Stimulated activated CD8-positive, alpha-beta memory T cell treated with anti-CD3 and anti-CD28 coated beads, Interleukin-7, amount 100 ng/mL, for 24 hours (primary cell): ENCODE results near the gene ISG20.

Experiments used
- DNase-seq: peaks from one replicate; pipeline ENCODE4 v3.0.0-alpha.2; 2020; ENCODE audit warnings: low read depth

ISG20 gene

DNA sequence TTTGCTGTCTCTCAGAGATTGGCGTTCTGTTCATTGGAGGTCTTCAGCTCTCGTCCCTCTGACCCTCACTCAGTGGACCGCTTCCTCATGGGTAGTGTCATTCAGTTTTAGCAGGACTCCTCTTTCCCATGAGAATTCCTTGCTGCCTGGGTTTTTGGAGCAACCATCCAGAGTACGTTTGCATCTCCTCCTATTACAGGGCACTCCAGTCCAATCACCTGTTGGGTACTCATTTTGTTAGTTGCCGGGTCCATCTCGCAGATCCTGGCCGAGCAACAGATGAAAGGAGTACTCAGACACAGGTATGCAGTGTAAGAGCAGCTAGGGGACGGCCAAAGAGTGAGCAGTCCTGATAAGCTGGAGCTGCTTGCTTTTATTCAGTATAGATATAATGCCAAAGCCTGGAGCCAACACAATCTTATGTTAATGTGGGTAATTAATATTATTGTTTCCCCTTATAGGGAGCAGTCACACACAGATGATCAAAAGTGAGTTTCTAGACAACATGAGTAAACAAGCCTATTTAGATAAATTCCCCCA lies 49.6 kb downstream of the ISG20 start:
- DNase-seq = no peak

DNA sequence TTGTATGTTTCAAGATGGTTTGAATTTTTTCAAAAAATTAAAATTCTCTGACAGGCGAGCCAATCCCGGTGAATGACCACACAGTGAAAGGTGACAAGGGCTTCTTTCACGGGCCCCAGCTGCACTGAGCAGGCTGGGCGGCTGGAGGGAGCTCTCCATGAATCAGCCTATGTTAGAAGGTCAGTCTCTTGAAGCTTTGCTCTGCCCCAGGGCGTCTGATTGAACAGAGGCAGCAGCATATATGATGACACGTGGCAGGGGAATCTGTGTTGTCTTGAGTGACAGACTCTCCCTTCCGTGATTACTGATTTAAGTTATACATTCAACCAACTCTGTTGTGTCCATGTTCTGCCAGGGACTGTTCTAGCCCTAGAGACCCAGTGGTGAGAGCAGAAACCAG lies 51.5 kb downstream of the ISG20 start:
- DNase-seq = no peak

DNA sequence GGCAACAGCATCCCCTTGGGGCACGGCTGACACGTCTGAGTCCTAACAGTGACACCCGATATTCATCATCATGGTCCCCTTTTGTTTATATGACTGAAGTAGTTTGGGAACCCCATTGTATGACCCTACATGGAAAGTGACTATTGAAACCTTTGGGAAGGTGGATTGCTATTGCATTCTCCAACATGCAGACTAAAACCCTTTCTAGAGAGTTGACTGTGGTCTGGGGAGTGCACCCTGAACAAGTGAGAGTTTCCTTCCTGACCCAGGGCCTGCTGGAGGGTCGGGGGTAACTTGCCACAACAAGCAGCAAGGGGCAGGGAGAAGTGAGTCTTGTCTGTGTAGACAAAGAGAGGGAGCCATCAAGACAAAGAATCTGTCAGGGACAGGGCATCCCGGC lies 54.4 kb downstream of the ISG20 start:
- DNase-seq = no peak

DNA sequence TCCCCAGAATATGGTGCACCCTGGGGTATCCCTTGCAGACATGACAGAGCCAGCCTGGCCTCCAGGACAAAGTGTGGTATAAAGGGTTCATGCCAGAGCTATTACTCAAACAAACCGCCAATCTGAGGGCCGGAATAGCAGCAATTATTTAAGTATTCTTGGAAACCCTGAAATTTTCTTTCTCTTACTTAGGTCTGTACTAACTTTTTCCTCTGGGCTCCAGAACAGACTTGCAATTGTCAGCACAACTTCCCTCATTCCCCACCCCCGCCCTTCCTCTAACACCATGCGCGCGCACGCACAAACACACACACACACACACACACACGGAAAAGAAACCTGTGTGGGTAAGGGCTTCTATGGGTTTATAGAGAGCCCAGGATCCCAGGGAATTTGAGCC lies 56.3 kb downstream of the ISG20 start:
- no peak for DNase-seq

DNA sequence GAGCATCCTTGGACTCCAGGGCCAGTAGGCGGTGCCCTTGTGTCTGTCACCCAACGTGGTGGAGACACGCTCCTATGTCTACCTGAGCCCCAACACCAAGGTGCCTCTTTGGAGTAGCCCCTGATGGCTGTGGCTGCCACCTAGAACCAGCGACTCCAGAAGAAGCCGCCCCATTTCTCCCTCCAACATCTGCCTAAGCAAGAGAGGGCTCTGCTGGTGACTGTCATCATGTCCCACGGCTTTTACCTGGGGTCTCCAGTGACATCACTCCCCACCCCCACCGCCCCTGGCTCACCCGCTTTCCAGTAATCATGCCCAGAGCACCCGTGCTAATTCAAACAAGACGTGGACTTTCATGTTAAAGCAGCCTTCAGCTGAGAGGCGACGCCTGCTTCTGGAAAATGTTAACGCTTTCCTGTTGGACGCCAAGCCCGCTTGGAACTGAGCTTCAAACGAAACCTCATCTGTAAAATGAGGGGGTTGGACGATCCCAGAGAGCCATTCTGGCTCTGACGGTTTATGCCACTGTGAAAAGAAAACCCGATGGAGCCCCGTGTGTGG lies 57.0 kb downstream of the ISG20 start:
- no peak for DNase-seq

DNA sequence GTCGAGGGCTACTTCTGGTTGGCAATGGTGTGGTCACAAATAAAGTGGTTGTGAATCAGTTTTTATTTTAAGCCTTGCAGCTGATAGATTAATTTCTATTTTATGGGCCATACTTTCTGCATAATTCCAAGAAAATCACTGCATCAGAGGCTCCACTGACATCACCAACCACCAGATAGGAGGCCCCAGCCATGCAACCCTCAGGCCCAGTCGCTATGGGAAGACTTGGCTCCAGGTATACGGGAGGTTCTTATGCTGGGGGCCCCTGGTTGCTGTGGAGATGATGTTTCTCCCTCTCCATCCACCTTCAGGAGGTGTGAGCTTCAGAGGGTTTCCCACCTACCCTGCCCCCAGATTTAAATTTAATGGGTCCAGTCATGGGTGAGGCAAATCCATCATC lies 57.4 kb downstream of the ISG20 start:
- DNase-seq = no peak

DNA sequence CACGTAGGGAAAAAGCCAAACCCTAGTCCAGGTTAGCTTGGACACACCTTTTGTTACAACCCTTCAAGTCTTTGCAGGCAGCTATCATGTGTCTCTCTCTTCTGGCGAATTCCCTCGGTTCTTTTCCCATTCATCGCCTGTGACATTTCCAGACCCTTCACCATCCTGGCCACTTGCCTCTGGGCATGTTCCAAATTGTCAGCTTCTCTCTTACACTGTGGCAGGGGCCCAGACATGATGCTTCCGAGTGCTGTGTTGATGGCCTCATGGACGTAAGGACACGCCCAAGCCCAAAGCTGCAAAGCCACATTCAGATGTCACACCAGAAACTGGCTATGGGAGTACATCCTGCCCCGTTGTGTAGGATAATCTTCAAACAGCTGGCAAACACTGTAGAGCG lies 58.5 kb downstream of the ISG20 start:
- no peak for DNase-seq

DNA sequence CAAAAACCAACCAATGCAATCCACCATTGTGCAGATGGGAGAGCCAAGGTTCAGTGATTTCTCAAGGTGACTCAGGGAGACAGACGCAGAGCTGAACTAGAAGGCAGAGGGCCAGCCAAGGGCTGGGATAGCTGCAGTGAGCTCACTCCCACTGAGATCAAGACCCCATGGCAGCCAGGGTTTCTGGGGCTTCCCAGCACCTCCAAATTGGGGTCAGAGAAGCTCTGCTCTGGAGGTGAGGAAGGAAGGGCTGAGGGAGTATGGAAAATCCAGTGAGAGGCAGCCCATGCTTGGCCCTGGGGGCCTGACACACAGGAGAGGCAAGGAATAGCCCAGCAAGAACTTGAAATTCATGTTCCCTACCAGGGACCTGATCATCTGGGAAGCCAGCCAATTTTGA lies 61.0 kb downstream of the ISG20 start:
- DNase-seq = no peak

DNA sequence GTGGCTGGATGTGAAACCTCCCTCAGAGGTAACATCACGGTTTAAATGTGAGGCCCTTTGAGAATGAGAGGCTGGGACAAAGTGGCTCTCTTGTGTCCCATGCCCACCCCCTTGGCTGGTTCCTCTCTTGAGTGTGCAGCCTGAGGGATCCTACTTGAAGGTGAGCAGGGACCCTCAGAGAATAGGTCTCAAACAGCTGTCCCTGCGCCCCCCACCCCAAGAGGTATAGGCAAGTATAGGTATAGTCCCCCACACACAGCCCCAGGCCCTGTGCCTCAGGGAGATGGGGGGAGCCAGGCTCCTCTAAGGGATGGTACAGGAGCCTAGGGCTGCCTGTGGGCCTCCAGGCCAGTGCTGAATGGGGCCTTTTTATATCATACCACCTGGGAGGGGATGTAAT lies 61.9 kb downstream of the ISG20 start:
- no peak for DNase-seq

DNA sequence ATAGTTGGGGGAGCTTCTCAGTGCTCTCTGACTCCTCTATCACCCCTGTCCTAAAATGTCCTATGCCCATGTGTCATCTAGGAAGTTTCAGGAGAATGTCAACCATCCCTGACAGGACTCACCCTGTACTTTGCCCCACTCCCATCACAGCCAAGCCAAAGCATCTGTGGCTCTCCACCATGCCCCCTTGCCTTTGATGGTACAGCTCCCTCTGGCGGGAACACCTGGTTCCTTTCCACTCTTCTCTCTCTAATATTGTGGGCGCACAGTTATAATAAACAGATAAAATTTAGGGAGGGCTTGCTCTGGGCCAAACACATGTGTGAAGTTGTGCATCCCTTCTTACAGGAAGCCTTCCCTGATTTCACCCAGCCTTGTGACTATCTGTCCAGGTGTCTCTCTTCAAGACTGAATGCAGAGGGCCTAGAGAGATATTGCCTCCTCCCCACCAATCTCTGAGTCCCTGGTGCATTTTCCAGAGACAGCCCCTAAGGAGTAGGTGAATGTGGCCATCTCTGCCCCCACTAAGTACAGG lies 62.8 kb downstream of the ISG20 start:
- DNase-seq = no peak

DNA sequence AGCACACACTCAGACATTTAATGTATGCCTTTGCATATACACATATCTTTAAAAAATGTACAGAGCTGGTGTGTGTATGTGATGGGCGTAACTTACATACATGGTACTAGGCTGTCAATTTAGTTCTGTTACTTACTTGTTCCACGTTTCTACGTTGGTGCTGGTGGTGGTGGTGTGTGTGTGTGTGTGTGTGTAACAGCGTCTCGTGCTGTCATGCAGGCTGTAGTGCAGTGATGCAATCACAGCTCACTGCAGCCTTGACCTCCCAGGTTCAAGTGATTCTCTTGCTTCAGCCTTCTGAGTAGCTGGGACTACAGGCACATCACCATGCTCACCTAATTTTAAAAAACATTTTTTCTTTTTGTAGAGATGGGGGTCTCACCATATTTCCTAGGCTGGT lies 64.2 kb downstream of the ISG20 start:
- no peak for DNase-seq

DNA sequence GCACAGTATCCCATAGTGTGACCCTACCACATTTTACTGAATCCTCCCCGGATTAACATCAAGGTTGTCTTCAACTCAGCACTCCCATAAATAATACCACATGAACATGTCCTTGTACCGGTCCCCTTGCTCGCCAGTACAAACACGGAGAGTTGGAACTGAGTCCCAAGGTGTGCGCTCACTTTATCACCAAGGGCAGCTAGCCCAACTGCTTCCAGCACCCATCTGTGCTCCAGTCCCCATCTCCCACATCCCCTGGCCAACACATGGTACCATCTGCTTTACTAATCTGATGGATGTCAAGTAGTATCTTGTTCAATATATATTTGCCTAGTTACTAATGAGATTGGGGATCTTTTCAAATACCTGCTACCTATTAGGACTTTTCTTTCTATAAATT lies 64.7 kb downstream of the ISG20 start:
- no peak for DNase-seq

DNA sequence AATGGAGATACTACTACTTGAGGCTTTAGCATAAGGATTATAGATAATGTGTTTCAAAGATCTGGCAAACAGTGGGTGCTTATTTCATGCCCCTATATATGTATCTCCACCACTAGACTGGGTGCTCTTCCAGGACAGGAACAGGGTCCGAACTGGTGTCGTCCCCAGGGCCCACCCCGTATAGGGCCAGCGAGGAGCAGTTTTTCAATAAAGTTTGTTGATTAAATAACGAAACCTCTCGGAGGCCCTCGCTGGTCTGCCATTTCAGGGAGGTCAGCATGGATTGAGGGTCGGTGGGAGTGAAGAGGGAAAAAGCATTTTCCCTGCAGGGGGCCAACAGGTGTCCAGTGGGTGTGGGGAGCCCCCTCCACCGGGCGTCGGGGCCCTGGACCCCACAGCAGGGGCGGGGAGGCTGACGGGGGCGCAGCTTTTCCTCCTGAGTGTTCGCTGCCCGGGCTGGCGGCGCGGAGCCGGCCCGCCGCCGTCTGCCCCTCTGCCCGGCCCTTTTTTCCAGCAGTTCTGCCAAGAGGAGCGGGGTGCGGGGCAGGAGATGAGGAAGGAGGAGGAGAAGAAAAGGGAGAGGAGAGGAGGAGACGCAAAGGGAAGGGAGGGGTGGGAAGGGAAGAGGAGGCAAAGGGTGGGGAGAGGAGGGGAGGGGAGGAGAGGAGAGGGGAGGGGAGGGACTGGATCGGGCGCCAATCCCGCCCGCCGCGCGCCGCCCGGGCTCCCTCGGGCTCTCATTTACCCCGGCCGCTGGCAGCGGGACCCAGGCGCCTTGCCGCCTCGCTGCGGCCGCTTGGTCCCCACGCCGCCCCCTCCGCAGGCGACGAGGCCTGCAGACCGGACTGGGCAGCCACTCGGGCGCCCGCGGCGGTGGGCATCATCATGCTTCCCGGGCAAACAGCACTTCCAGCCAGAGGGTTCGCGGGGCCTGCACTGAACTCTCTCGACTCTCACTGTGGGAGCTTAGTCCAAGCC lies 66.3 kb downstream of the ISG20 start:
- no peak for DNase-seq

DNA sequence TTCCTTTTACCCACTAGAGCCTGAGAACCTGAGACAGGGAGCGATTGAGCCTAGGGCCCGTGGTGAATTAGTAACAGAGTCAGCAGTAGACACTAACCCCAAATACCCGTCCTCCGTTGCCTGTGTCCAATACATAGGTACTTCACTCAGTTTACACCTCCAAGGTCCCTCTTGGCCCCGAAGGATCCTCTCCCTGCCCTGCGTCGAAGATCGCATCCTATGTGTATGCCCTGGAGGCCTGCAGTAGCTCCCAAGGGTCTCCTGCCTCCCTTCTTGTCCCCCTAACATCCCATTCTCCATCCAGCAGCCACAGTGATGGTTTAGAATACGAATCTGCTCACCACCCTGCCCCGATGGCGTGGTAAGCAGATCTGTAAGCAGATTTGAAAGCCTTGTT lies 67.0 kb downstream of the ISG20 start:
- DNase-seq = no peak
